Subcutaneous abdominal adipose tissue (tissue), 5 donors: ENCODE results near the gene OR52K2.
"Not testable (repeated sequence)": the region's sequence is repeated elsewhere in the genome, so short reads cannot be mapped to it uniquely, and the experiment has no call there.

Source experiments
- H3K27ac ChIP-seq: one replicate; pipeline ENCODE4 v1.7.0; 2013; ENCODE audit warnings: low read depth, mild to moderate bottlenecking, inconsistent platforms, low read length, moderate library complexity
- H3K27me3 ChIP-seq, 5 donors: one replicate each; pipeline ENCODE4 v1.7.0; 2013; ENCODE audit warnings: low read length in 5 of 5, inconsistent platforms in 1 of 5; ENCODE audit not compliant: control insufficient read depth in 5 of 5, insufficient read depth in 4 of 5
- H3K36me3 ChIP-seq, 5 donors: one replicate each; pipeline ENCODE4 v1.7.0; 2013; ENCODE audit warnings: low read length in 5 of 5; ENCODE audit not compliant: control insufficient read depth in 5 of 5, insufficient read depth in 5 of 5
- H3K4me1 ChIP-seq, 5 donors: one replicate each; pipeline ENCODE4 v1.7.0; 2013; ENCODE audit warnings: low read length in 5 of 5, mild to moderate bottlenecking in 3 of 5, moderate library complexity in 1 of 5; ENCODE audit not compliant: control insufficient read depth in 5 of 5, insufficient read depth in 5 of 5
- H3K4me3 ChIP-seq, 5 donors: one replicate each; pipeline ENCODE4 v1.7.0; 2013; ENCODE audit warnings: low read length in 5 of 5, low read depth in 1 of 5
- H3K9ac ChIP-seq, 5 donors: one replicate each; pipeline ENCODE4 v1.7.0; 2013; ENCODE audit warnings: low read length in 5 of 5, mild to moderate bottlenecking in 4 of 5, moderate library complexity in 3 of 5
- H3K9me3 ChIP-seq, 5 donors: one replicate each; pipeline ENCODE4 v1.7.0; 2013; ENCODE audit warnings: low read length in 5 of 5; ENCODE audit not compliant: control insufficient read depth in 5 of 5
- donor health status: healthy.
- donor health status: healthy.
- donor health status: healthy.
- donor health status: healthy.
- donor health status: healthy.

The OR52K2 gene

DNA sequence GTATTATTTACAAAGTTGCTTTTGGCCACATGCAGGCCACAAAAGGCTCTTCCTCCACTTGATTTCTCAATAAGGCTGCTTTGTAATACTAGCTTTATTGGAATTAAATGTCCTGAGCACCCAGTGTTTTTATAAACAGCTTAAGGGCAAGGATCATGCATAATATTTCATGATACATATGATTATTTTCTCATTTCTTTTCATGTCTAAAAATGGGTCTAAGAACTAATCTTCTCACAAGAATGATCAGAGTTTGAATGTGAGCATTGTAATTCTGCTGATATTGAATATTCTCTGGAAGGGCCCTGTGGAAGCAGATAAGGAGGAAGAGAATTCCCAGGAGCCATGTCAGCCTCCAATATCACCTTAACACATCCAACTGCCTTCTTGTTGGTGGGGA is at the start of gene OR52K2:
Gene OR52K2 (plus strand): TSS at position 301 of the 400 bp plus-strand sequence. CDS start 45 bp downstream, at position 346.
- no peaks in the 10 kb centered on the region for H3K36me3 ChIP-seq
- H3K4me1 ChIP-seq = no peaks in the 10 kb centered on the region
- no peaks in the 10 kb centered on the region for H3K9me3 ChIP-seq
- H3K27ac ChIP-seq = no peak within 1 kb of the TSS
- H3K27me3 ChIP-seq = no peaks in the 10 kb centered on the region
- no peak within 1 kb of the TSS for H3K9ac ChIP-seq
- H3K4me3 ChIP-seq = no peak within 1 kb of the TSS

DNA sequence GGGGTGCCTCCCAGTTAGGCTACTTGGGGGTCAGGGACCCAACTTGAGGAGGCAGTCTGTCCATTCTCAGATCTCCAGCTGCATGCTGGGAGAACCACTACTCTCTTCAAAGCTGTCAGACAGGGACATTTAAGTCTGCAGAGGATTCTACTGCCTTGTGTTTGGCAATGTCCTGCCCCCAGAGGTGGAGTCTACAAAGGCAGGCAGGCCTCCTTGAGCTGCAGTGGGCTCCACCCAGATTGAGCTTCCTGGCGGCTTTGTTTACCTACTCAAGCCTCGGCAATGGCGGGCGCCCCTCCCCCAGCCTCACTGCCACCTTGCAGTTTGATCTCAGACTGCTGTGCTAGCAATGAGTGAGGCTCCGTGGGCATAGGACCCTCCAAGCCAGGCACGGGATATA is 42.9 kb upstream of the OR52K2 start:
- H3K4me3 ChIP-seq, H3K9ac ChIP-seq, H3K27me3 ChIP-seq, H3K36me3 ChIP-seq, H3K4me1 ChIP-seq, H3K9me3 ChIP-seq, H3K27ac ChIP-seq: not testable (repeated sequence)

DNA sequence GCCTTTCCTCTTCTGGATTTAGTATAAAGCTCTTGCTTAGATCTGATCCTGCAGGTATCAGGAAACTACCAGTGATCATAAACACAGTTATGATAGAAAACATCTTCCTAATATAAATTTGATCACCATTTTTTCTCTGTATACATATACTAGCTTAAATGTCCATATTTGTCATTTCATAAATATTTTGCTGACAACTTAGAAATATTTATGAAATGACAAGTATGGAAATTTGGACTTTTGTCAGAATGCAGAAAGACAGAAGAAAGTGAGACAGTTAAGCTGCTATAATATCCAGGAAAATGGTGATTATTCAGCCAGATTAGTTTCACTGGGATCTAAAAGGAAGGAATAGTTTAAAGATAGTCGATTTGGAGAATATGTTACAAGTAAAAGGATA is 32.8 kb upstream of the OR52K2 start:
- H3K36me3 ChIP-seq = no peaks in the 10 kb centered on the region
- no peak overlapping the region for H3K4me3 ChIP-seq
- H3K4me1 ChIP-seq = no peaks in the 10 kb centered on the region
- H3K27ac ChIP-seq = no peak overlapping the region
- H3K9me3 ChIP-seq = no peaks in the 10 kb centered on the region
- H3K9ac ChIP-seq = no peak overlapping the region
- no peaks in the 10 kb centered on the region for H3K27me3 ChIP-seq

DNA sequence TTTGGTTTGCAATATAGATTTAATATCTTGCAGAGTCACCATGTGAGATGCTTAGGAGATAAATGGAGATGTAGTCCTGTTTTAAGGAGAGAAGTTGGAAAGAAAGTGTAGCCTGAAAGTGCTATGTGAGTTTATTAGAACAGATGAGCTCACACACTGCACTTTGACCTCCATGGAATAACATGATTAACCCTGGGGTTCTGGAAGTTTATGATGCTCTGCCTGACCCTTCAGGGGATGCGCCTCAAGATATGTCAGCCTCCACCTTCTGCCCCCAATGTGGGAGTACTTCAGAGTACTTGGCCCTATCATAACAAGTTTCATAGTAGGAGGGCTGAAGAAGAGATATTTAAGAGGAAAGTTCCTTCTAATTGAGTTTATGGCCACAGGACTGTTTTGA is 32.3 kb upstream of the OR52K2 start:
- Histone ChIP-seq H3K9ac (no peak overlapping the region), H3K27ac (no peak overlapping the region), H3K4me3 (no peak overlapping the region), H3K36me3 (no peaks in the 10 kb centered on the region), H3K9me3 (no peaks in the 10 kb centered on the region), H3K4me1 (no peaks in the 10 kb centered on the region), H3K27me3 (no peaks in the 10 kb centered on the region)

- no peak overlapping the region for H3K4me3 ChIP-seq
- no peak overlapping the region for H3K27ac ChIP-seq
- H3K36me3 ChIP-seq = no peaks in the 10 kb centered on the region
- H3K9ac ChIP-seq = no peak overlapping the region
- H3K4me1 ChIP-seq = no peaks in the 10 kb centered on the region
- no peaks in the 10 kb centered on the region for H3K27me3 ChIP-seq
- H3K9me3 ChIP-seq = peaks cover 0 to under 1% (median 0%) of the 10 kb centered on the region in 5 donors
These were observed 30.7 kb upstream of the OR52K2 start for GRCh38 chr11:4418403-4418802.

- Histone ChIP-seq H3K27ac (no peak overlapping the region), H3K4me1 (no peaks in the 10 kb centered on the region), H3K36me3 (no peaks in the 10 kb centered on the region), H3K27me3 (no peaks in the 10 kb centered on the region), H3K9me3 (no peaks in the 10 kb centered on the region), H3K9ac (no peak overlapping the region), H3K4me3 (no peak overlapping the region)
These were observed 19.0 kb upstream of the OR52K2 start for GRCh38 chr11:4430051-4430450.

DNA sequence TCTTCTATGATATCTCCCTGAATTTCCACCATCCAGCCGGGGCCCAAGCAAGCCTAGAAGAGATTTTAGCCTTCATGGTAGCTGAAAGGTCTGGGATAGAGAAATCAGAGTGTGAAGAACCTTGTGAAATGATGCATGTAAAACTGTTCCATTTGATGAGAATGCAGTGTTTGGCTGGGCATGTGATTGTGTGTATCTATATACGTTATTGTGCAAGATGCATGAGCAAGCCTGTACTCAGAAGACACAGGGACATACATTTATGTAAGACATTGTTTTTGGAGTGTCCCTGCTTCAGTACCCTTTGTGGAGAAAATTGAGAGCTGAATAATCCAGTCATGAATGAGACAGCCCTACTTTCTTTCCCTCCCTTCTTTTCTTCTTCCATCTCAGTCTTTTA is 15.2 kb upstream of the OR52K2 start:
- Histone ChIP-seq H3K9ac (no peak overlapping the region), H3K9me3 (peaks cover 0 to 3% (median 0%) of the 10 kb centered on the region in 5 donors), H3K36me3 (no peaks in the 10 kb centered on the region), H3K27me3 (no peaks in the 10 kb centered on the region), H3K27ac (no peak overlapping the region), H3K4me1 (no peaks in the 10 kb centered on the region), H3K4me3 (no peak overlapping the region)

GRCh38 chr11:4436411-4436810 is 12.7 kb upstream of the OR52K2 start:
- H3K36me3 ChIP-seq = peaks cover 0 to 3% (median 0%) of the 10 kb centered on the region in 5 donors
- H3K4me1 ChIP-seq = no peaks in the 10 kb centered on the region
- no peaks in the 10 kb centered on the region for H3K27me3 ChIP-seq
- H3K27ac ChIP-seq = no peak overlapping the region
- H3K4me3 ChIP-seq = no peak overlapping the region
- H3K9me3 ChIP-seq = peaks cover 0 to 3% (median 0%) of the 10 kb centered on the region in 5 donors
- no peak overlapping the region for H3K9ac ChIP-seq

GRCh38 chr11:4441515-4441914 is 7.6 kb upstream of the OR52K2 start:
- Histone ChIP-seq H3K4me3 (no peak overlapping the region), H3K9ac (no peak overlapping the region), H3K27ac (no peak overlapping the region), H3K9me3 (peaks cover 0 to 3% (median 0%) of the 10 kb centered on the region in 5 donors), H3K27me3 (no peaks in the 10 kb centered on the region), H3K36me3 (peaks cover 0 to 3% (median 0%) of the 10 kb centered on the region in 5 donors), H3K4me1 (peaks cover 0 to 2% (median 0%) of the 10 kb centered on the region in 5 donors)

DNA sequence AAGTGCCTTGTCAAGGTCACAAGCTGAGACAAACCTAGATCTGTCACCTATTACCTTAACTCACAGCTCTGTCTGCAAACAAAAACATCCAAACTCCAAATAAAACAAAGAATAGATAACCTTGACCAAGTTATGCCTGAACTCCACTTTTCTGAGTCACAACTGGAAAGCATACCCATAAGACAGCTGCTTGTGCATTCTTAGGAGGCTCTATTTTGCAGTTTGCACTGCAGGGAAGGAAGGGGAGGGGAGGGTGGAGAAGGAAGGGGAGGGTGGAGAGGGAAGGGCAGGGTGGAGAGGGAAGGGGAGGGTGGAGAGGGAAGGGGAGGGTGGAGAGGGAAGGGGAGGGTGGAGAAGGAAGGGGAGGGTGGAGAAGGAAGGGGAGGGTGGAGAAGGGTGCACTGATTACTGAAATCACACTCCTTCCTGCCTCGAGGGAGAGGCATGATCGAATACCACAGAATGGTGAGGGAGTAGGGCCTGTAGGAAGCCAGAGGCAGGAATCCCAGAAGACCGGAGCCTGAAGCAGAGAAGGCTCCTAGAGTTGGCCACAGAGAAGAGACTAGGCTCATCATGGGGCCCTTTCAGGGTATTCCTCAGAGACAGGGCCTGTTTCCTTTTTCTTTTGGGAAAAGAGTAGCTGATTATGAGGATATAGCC is 5.7 kb upstream of the OR52K2 start:
- Histone ChIP-seq H3K9ac (no peak overlapping the region), H3K4me3 (no peak overlapping the region), H3K27ac (no peak overlapping the region), H3K36me3 (peaks cover 0 to 3% (median 0%) of the 10 kb centered on the region in 5 donors), H3K4me1 (peaks cover 0 to 2% (median 0%) of the 10 kb centered on the region in 5 donors), H3K9me3 (peaks cover 0 to 3% (median 0%) of the 10 kb centered on the region in 5 donors), H3K27me3 (no peaks in the 10 kb centered on the region)
